H1 (cell line): ENCODE measurements around the gene SLC2A13. TPM values are rescaled to one million over a fixed set of nuclear protein-coding genes. Genes with fewer than 3 reads are reported as not detected.

Experiments used
- CEBPB ChIP-seq: IDR thresholded peaks from 2 replicates; pipeline ENCODE4 v1.6.1; 2012; ENCODE audit warnings: low read depth, low read length
- CHD2 ChIP-seq: IDR thresholded peaks from 2 replicates; pipeline ENCODE4 v1.6.1; 2012; ENCODE audit warnings: low read length, improper control_type of control experiment
- EP300 ChIP-seq, 2 experiments: IDR thresholded peaks; 1 replicate in 1 of 2; 2 replicates in 1 of 2; pipeline ENCODE4 v1.6.1; 2011 to 2012; ENCODE audit warnings: low read depth in 2 of 2, low read length in 2 of 2, mild to moderate bottlenecking in 2 of 2, borderline replicate concordance in 1 of 2, inconsistent platforms in 1 of 2, moderate library complexity in 1 of 2
- KDM1A ChIP-seq: fragments of 200-600, 300-600 bp; sonication (generic); IDR thresholded peaks from 2 replicates; pipeline ENCODE4 v1.7.1; 2016; ENCODE audit warnings: mild to moderate bottlenecking, low read length, borderline replicate concordance
- SAP30 ChIP-seq: fragments of 300-600 bp; sonication (generic); IDR thresholded peaks from 2 replicates; pipeline ENCODE4 v1.7.1; 2012; ENCODE audit warnings: low read length, moderate library complexity, mild to moderate bottlenecking, inconsistent platforms; ENCODE audit not compliant: insufficient read depth, insufficient replicate concordance
- SIN3A ChIP-seq, 2 experiments: IDR thresholded peaks in 1 of 2; conservative IDR thresholded peaks in 1 of 2; 2 replicates each; pipeline ENCODE4 v1.6.1; 2011 to 2012; ENCODE audit warnings: low read length in 2 of 2, improper control_type of control experiment in 1 of 2, low read depth in 1 of 2, mild to moderate bottlenecking in 1 of 2
- SIX5 ChIP-seq: IDR thresholded peaks from 2 replicates; pipeline ENCODE4 v1.6.1; 2011; ENCODE audit warnings: mild to moderate bottlenecking, low read depth, low read length
- SP1 ChIP-seq: IDR thresholded peaks from 2 replicates; pipeline ENCODE4 v1.6.1; 2011; ENCODE audit warnings: low read depth, low read length
- polyA plus RNA-seq, 7 experiments: library from polyadenylated mRNA; depleted of rRNA in 3 of 7; stranded (reverse) in 5 of 7; unstranded in 2 of 7; fragments of >200 nt in 5 of 7; fragments of 200-250 nt in 2 of 7; gene quantifications; 1 replicate in 5 of 7; 2 replicates in 1 of 7; 4 replicates in 1 of 7; pipeline versions ENCODE4 v1.2.1 to v1.2.3, GENCODE V29; 2011 to 2013; ENCODE audit warnings: missing spikeins in 2 of 7, mixed read lengths in 2 of 7
- total RNA-seq: library from RNA; stranded (reverse); fragmentation: NEBNext Ultra II Directional; extraction: Animal tissue kit (Norgen Biotek cat#: 25700); gene quantifications from 2 replicates; pipeline ENCODE4 v1.2.1, GENCODE V29; 2021
- TF ChIP-seq, protein P1 (sequence below): IDR thresholded peaks from 2 replicates; pipeline ENCODE4 v1.6.1; 2011; ENCODE audit warnings: low read depth, mild to moderate bottlenecking, low read length; ENCODE audit not compliant: insufficient read depth

The SLC2A13 gene
- total and polyA plus RNA-seq, 2 of the 8 experiments (the other 6 are each of a cell fraction or from before 2014, with no cell fraction given): 2.8 to 9.6 TPM

DNA sequence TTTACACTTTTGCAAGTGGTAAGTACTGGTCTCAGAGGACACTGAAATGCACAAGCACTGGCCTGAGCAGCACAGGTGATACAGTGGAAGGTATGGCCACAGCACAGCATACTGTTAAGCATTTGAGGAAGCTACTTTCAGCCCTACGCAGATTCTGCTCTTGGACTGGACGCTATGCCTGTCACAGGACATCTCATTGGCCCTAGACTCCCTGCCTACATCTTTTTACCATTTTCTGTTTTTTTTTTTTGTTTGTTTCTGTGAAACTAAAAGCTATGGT is 342.1 kb downstream of the SLC2A13 start (continued):
- TF ChIP-seq SIN3A (conservative IDR thresholded peaks at IDR 0.05 in 1 of 2, IDR thresholded peaks at IDR 0.05 in 1 of 2; ENCODE audit: low read depth in 1 of 2, low read length in 2 of 2) (no peak), EP300 (IDR thresholded peaks at IDR 0.05; ENCODE audit: borderline replicate concordance in 1 of 2, low read depth in 2 of 2, low read length in 2 of 2) (no peak), SIX5 (no peak), SAP30 (no peak), KDM1A (no peak), SP1 (no peak), CHD2 (no peak), CEBPB (no peak)
- TF ChIP-seq, protein P1, sequence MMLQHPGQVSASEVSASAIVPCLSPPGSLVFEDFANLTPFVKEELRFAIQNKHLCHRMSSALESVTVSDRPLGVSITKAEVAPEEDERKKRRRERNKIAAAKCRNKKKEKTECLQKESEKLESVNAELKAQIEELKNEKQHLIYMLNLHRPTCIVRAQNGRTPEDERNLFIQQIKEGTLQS: no peak
